Motor neuron (in vitro differentiated cells): ENCODE results near the gene NPVF. TPM values are rescaled to one million over a fixed set of nuclear protein-coding genes. Genes with fewer than 3 reads are reported as not detected.
A peak's percentile ranks its signal among the peaks of the same experiment; 100 is the strongest.

ENCODE experiments used
- ATAC-seq, 8 experiments: fragments of 200-7000 bp; cut with Tn5 transposase; replicated peaks in 6 of 8; 2 replicates each; pipeline ENCODE4 v1.8.0; 2021; ENCODE audit warnings: mild to moderate bottlenecking in 8 of 8, moderate library complexity in 8 of 8
- H3K27ac ChIP-seq, 2 donors: fragments of 250-450 bp; sonication (Bioruptor Pico); 2 replicates each; pipeline ENCODE4 v1.9.0; 2021; ENCODE audit warnings: antibody characterized with exemption in 2 of 2, mild to moderate bottlenecking in 2 of 2, moderate library complexity in 1 of 2
- H3K4me1 ChIP-seq, 2 donors: fragments of 250-450 bp; sonication (Bioruptor Pico); replicated peaks in 1 of 2; 2 replicates each; pipeline ENCODE4 v1.6.1; 2021; ENCODE audit warnings: antibody characterized with exemption in 2 of 2, mild to moderate bottlenecking in 2 of 2, moderate library complexity in 1 of 2
- H3K4me3 ChIP-seq, 5 donors: fragments of 250-450 bp; sonication (Bioruptor Pico); 2 replicates each; pipeline ENCODE4 v1.9.0; 2021; ENCODE audit warnings: antibody characterized with exemption in 5 of 5, mild to moderate bottlenecking in 5 of 5, moderate library complexity in 4 of 5
- WGBS, 10 experiments: fragments of 450-650 bp; shearing (Covaris generic); methylation state at CpG; one replicate each; pipeline ENCODE4 v1.0.0; 2022; 5-methylcytosine and 5-hydroxymethylcytosine counted together
- in situ Hi-C, 9 experiments: fragments of 400-800 bp; cut with MboI; loops; one replicate each; pipeline ENCODE4 v1.15.0; 2021; ENCODE audit warnings: low sequenced_read_pairs in 9 of 9, low pct_unique_long_range_greater_than_20kb in 2 of 9; ENCODE audit not compliant: unreplicated experiment in 9 of 9
- total RNA-seq, 8 experiments: library from RNA; unstranded; fragments of 300-600 nt; gene quantifications; 2 replicates each; pipeline versions ENCODE4 v1.2.3 to v1.2.4, GENCODE V29; 2022

Gene NPVF
- total RNA-seq, 8 experiments from 2014 or later = 0.21 TPM; not detected in 7

DNA sequence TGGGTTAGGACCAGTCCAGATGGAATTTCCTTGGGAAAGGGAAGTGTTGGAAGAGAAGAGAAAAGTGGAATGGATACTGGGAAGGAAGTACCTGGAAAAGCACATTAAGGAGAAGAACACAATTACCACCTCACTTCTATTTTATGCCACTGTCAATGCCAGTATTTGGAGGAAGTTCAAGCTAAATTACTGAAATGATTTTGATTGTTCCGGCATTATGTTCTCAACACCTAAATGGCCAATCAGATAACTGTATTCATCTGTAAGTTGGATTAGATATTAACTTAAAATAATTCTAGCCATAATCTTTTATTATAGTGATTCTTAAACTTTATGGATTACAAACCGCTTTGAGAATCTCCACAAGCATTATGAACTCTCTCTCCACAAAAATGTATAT lies 7.3 kb downstream of the NPVF start:
- Histone ChIP-seq H3K4me1 (peaks cover 9 to 14% of the 10 kb centered on the region in 2 donors), H3K4me3 (no peak overlapping the region), H3K27ac (no peak overlapping the region)
- WGBS, 10 experiments = 44 to 100% (median 93%) methylated on average over 1 to 2 of the region's 2 CpGs; no CpG with 5 or more reads in 2 of the 10 experiments
- in situ Hi-C loops = no loop called here
- no peak for ATAC-seq

DNA sequence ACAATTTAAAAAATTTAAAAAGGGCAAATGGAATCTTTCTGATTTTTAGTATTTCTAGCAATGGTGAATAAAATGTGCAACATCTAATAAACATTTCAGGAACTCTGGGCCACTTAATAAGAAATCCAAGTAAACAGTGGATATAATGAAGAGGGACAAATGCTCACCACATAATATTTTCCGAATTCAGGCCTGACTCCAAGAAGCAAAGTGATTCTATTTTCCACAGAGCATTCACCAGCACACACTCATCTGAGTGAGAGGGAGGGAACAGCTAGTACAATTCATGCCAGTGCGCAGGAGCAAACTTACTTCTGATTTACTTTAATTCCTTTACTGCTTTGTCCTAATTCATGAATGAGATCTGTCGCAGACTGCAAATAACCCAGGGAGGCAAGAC lies 10.1 kb downstream of the NPVF start:
- WGBS, 10 experiments = 58 to 100% (median 94%) methylated on average over 1 to 3 of the region's 3 CpGs; no CpG with 5 or more reads in 3 of the 10 experiments
- ATAC-seq = no peak
- H3K4me3 ChIP-seq = no peak overlapping the region
- H3K27ac ChIP-seq = no peak overlapping the region
- in situ Hi-C loops = no loop called here
- H3K4me1 ChIP-seq = peaks cover 8 to 9% of the 10 kb centered on the region in 2 donors

DNA sequence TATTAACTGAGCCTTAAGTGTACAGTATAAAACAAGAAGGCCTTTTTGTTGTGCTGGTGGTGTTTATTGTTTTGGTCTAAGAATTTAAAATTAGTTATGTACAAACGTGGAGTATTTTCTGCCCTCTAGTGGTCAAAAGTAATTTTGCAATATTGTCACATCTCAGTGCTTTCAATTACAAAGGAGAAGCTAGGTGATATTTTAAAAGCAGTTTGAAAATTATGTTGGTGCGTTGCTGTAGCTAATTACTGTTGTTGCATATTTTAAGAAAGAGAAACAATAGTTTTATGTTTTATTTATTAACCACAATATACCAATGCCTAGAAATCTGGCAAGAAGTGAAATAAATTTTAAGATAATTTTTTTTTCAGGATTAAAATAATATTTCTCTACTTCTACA lies 11.4 kb downstream of the NPVF start:
- Histone ChIP-seq H3K4me1 (no peaks in the 10 kb centered on the region), H3K27ac (no peak overlapping the region), H3K4me3 (no peak overlapping the region)
- ATAC-seq = peak in 3 of 8 experiments; percentile 26 to 56 (median 38)
- WGBS, 10 experiments = 0 to 14% (median 2%) methylated on average over 1 to 2 of the region's 2 CpGs
- in situ Hi-C loops = no loop called here

DNA sequence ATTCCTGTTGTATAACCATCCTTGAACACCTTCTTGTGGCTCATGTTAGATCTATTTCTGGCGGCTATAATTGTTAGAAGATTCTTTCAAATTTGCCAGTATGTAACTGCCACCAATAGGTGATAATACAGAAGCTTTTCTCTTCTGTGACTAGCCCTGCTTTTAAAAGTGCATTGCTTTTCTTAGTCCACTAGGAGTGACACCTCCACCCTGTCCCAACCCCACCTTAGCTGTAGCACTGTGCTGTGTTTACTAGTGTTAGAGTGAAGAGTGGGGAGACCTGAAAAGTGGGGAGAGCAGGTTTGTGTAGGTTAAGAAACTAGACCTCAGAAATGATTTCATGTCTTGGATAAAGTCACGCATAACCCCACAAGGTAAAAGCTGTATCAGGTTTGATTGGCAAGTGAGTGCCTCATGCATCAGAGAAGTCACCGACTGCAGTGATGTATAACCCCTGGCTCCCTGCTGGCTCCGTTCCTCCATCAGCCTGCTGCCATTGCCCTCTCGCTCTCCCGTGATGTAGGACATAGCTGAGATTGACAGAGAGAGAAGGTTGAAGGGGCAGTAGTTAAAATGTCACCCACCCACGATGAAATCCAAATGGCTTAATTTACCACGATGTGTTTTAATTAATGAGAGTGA lies 12.5 kb downstream of the NPVF start:
- WGBS, 10 experiments = 37 to 82% (median 60%) methylated on average over 3 to 8 of the region's 8 CpGs
- H3K27ac ChIP-seq = no peak overlapping the region
- in situ Hi-C loops = no loop called here
- ATAC-seq = peak in 2 of 8 experiments; percentile 18 to 51
- H3K4me3 ChIP-seq = no peak overlapping the region
- H3K4me1 ChIP-seq = no peaks in the 10 kb centered on the region

DNA sequence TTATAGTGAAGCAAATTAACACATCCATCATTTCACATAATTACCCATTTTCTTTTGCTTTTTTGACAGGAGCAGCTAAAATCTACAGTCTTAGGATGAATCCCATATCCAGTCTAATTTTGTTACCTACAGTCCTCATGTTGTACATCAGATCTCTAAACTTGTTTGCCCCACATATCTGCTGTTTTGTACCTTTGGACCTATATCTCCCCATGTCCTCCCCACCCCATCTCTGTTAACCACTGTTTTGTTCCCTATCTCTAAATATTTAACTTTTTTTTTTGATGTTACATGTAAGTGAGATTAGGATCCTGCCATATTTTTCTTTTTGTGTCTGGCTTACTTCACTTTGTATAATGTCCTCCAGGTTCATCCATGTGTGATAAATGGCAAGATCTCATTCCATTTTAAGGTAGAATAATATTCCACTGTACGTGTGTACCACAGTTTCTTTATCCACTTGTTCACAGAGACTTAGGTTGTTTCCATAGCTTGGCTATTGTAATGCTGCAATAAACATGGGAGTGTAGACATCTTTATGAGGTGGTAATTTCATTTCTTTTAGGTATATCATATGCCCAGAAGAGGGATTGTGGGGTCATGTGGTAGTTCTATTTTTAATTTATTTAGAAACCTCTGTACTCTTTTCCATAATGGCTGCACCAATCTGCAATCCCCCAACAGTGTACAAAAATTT lies 19.6 kb downstream of the NPVF start:
- H3K4me3 ChIP-seq = no peak overlapping the region
- H3K27ac ChIP-seq = no peak overlapping the region
- no peak for ATAC-seq
- H3K4me1 ChIP-seq = no peaks in the 10 kb centered on the region
- in situ Hi-C loops = no loop called here
- WGBS, 10 experiments = 0 to 100% (median 79%) methylated on average over 1 of the region's 1 CpG; no CpG with 5 or more reads in 2 of the 10 experiments

DNA sequence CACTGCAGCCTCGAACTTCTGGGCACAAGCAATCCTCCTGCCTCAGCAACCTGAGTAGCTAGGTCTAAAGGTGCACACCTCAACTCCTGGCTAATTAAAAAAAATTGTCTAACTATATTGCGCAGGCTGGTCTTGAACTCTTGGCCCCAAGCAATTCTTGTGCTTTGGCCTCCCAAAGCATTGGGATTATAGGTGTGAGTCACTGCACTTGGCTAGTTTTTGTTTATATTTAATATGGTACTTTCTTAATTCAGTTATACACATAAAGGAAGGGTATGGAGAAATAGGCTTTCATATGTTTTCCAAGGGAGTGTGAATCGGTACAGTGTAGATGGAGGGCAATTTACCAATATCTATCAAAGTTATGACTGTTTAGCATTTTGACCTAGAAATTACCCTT lies 20.4 kb downstream of the NPVF start:
- no peak overlapping the region for H3K27ac ChIP-seq
- in situ Hi-C loops = no loop called here
- no peak for ATAC-seq
- H3K4me1 ChIP-seq = no peaks in the 10 kb centered on the region
- no peak overlapping the region for H3K4me3 ChIP-seq
- WGBS, 10 experiments = 38 to 100% (median 80%) methylated on average over 1 to 3 of the region's 3 CpGs; no CpG with 5 or more reads in 1 of the 10 experiments

DNA sequence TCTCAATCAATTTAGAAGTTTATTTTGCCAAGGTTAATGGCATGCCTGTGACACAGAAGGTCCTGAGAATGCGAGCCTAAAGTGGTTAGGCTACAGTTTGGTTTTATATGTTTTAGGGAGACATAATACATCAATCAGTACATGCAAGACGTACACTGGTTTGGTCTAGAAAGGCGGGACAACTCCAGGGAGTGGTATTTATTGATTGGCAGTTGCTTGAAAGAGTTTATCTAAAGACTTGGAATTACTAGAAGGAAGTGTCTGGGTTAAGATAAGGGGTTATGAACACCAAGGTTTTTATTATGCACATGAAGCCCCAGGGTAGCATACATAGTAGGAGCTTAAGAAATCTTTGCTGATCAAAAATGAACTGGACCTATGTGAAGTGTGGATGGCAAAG lies 21.5 kb downstream of the NPVF start:
- Histone ChIP-seq H3K4me1 (no peaks in the 10 kb centered on the region), H3K4me3 (no peak overlapping the region), H3K27ac (no peak overlapping the region)
- in situ Hi-C loops = no loop called here
- WGBS, 10 experiments = 0 to 100% (median 50%) methylated on average over 1 to 3 of the region's 3 CpGs; no CpG with 5 or more reads in 3 of the 10 experiments
- no peak for ATAC-seq

DNA sequence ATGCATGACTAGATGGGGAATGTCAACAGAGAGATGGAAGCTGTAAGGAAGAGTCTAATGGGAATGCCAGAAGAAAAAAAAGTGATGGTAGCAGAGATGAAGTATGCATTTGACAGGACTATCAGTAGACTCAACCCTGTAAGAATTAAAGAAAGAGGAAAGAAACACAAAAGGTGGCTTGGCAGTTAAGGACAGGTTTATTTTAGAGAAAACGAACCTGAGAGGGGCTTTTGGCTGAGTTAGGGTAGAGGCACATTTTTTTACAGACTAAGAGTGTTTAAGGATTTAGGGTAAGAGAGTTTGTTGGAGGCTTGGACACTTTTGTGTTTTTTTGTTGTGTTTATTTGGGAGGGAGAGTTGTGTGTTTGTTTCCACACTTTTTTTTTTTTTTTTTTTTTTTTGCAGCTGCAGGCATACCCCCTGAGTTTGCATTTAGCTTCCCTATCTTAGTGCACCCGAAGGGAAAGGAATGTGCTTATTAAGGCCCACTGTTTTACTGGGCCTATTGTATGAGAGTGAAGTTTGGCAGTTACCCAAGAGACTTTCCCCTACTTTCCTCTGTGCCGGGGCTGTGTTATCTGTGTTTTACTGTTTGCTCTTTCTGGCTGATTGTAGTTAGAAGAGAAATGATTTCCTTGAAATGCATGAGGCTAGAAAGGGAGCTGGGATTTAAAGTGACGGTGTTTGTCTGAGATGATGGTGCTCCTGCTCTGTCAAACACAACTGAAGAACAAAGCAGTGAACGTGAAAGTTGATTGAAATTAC lies 32.0 kb downstream of the NPVF start:
- H3K27ac ChIP-seq = no peak overlapping the region
- in situ Hi-C loops = no loop called here
- peak in 3 of 8 experiments; percentile 39 to 78 (median 39) for ATAC-seq

DNA sequence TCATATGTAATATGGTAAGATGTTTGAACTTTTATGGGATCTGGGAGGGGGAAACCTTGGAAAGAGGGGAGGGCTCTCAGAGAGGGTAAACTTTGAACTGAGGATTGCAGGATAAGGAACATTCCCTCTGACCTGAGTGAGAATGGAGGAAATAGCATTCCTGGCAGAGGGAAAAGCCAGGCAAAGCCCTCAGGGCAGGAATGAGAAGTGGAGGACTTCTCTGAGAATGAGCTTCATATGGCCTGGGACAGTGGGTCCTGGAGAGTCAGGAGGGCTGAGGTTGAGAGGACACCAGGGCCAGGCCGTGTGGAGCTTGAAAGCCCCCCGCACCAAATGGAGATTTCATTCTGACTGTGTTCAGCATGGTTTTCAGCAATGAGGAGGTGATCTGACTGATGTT lies 34.2 kb downstream of the NPVF start:
- in situ Hi-C loops = no loop called here
- no peak overlapping the region for H3K27ac ChIP-seq
- no peak overlapping the region for H3K4me3 ChIP-seq
- ATAC-seq = no peak
- 0 to 100% (median 86%) methylated on average over 1 to 2 of the region's 2 CpGs; no CpG with 5 or more reads in 6 of the 10 experiments for WGBS, 10 experiments
- H3K4me1 ChIP-seq = no peaks in the 10 kb centered on the region

More for the DNA sequence above, 32.0 kb downstream of the NPVF start:
- H3K4me1 ChIP-seq = no peaks in the 10 kb centered on the region
- no peak overlapping the region for H3K4me3 ChIP-seq
- 17 to 71% (median 48%) methylated on average over 1 to 5 of the region's 5 CpGs for WGBS, 10 experiments

DNA sequence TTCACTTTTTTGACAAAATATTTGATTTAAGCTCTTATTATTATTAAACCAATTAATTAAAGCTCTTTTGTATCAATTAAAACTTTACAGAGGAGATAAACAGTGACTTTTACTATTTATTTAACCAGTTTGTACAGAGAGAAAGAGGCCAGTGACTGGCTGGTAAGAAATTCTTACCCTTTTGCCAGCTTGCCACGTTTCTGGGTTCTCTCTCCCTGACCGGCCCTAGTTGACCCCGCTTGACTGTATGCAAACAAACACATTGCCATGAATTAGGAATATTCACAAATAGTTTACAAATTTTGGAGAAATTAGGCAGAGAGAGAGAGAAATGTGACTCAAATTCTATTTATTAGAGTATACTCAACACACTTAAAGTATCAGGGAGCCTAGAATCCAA lies 36.2 kb downstream of the NPVF start:
- ATAC-seq = no peak
- Histone ChIP-seq H3K4me1 (no peaks in the 10 kb centered on the region), H3K4me3 (no peak overlapping the region), H3K27ac (no peak overlapping the region)
- WGBS, 10 experiments = 33 to 92% (median 78%) methylated on average over 2 to 3 of the region's 3 CpGs
- in situ Hi-C loops = no loop called here

DNA sequence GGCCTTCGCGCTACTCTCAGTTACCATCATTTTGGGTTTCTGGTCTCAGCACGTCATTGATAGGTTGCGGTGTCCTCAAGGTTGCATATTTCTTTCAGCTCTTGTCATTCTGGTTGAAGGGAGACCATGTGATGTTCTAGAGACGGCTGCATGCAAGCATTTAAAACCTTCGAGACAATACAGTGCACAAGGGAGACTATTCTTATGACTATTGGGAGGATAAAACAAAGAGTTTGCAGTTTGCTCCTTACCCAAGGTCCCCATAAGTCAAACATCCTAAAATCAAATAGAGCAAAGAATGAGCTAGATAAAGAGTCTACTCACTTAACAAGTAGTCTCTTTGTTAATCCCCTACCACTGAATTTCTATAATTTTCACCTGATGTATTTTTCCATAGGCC lies 39.1 kb downstream of the NPVF start:
- Histone ChIP-seq H3K27ac (no peak overlapping the region), H3K4me3 (no peak overlapping the region), H3K4me1 (no peaks in the 10 kb centered on the region)
- WGBS, 10 experiments = 45 to 100% (median 80%) methylated on average over 2 to 6 of the region's 6 CpGs; no CpG with 5 or more reads in 3 of the 10 experiments
- ATAC-seq = no peak
- in situ Hi-C loops = no loop called here

DNA sequence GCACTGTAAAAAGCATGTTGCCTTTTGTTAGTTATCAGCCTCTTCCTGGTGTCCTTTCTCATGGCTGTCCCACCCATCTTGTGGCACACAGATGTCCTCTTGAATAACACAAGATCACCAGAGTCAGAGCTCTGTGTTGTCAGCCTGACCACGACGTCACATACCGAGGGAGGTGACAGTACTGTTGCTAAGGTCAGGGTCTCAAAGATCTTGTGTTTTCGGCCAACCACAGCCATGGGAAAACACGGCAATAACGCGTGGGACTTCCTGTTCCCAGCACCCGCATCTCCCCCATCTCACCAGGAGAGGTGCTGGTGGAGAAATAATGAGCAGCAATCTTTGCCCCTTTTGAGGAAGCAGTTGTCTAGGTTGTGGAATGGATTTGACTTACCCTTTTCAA lies 40.4 kb downstream of the NPVF start:
- H3K4me3 ChIP-seq = no peak overlapping the region
- 61 to 100% (median 91%) methylated on average over 3 to 8 of the region's 8 CpGs; no CpG with 5 or more reads in 7 of the 10 experiments for WGBS, 10 experiments
- H3K4me1 ChIP-seq = no peaks in the 10 kb centered on the region
- peak in 1 of 8 experiments; percentile 47 for ATAC-seq
- no peak overlapping the region for H3K27ac ChIP-seq
- in situ Hi-C loops = no loop called here

DNA sequence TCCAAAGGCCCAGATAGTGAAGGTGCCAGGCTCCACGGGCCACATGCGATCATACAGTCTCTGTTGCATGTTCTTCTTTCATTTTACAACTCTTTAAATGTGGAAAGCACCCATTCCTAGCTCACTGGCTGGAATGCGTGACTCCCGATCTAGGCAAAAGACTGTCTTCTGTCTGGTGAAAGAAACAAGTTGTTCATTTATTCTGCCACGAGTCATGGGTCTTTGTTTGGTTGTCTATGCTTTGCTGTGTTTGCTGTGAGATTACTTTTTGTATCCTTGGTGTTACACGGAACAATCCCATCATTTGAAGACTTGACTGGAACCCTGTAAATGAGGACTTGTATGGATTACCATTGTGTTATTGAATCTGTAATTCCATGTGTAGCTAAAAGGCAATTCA lies 41.9 kb downstream of the NPVF start:
- ATAC-seq = peak in 1 of 8 experiments; percentile 57
- H3K4me3 ChIP-seq = no peak overlapping the region
- no peaks in the 10 kb centered on the region for H3K4me1 ChIP-seq
- no peak overlapping the region for H3K27ac ChIP-seq
- 50 to 86% (median 78%) methylated on average over 2 to 6 of the region's 6 CpGs; no CpG with 5 or more reads in 1 of the 10 experiments for WGBS, 10 experiments
- in situ Hi-C loops = no loop called here
